ENCODE results near the gene GPR37L1.
"Not testable (repeated sequence)": the region's sequence is repeated elsewhere in the genome, so short reads cannot be mapped to it uniquely, and the experiment has no call there.

Gene GPR37L1

GRCh38 chr1:202133001-202133400, 10.3 kb downstream of the GPR37L1 start:
- peak; percentile 80 for DNase-seq
- Histone ChIP-seq H3K9me3 (ENCODE audit: severe bottlenecking) (no peaks in the 10 kb centered on the region), H3K27me3 (ENCODE audit: insufficient read depth, low read depth, severe bottlenecking) (no peaks in the 10 kb centered on the region), H3K4me3 (ENCODE audit: low read depth, low read length) (no peak overlapping the region), H3K27ac (peak overlapping the region; percentile 92), H3K36me3 (peaks cover 63% of the 10 kb centered on the region)
- TF ChIP-seq CTCF (IDR thresholded peaks at IDR 0.05; ENCODE audit: low read depth, low read length) = peak; percentile 59

- Histone ChIP-seq H3K27me3 (ENCODE audit: insufficient read depth, low read depth, severe bottlenecking) (no peaks in the 10 kb centered on the region), H3K27ac (peak overlapping the region; percentile 92), H3K9me3 (ENCODE audit: severe bottlenecking) (no peaks in the 10 kb centered on the region), H3K36me3 (peaks cover 68% of the 10 kb centered on the region), H3K4me3 (ENCODE audit: low read depth, low read length) (no peak overlapping the region)
- no peak for TF ChIP-seq CTCF (IDR thresholded peaks at IDR 0.05; ENCODE audit: low read depth, low read length)
- no peak for DNase-seq
These were observed 10.8 kb downstream of the GPR37L1 start for GRCh38 chr1:202133496-202133895.

GRCh38 chr1:202133989-202134388, 11.3 kb downstream of the GPR37L1 start:
- no peak for DNase-seq
- Histone ChIP-seq H3K27ac (peak overlapping the region; percentile 92), H3K36me3 (peaks cover 70% of the 10 kb centered on the region), H3K9me3 (ENCODE audit: severe bottlenecking) (no peaks in the 10 kb centered on the region), H3K27me3 (ENCODE audit: insufficient read depth, low read depth, severe bottlenecking) (no peaks in the 10 kb centered on the region), H3K4me3 (ENCODE audit: low read depth, low read length) (no peak overlapping the region)
- no peak for TF ChIP-seq CTCF (IDR thresholded peaks at IDR 0.05; ENCODE audit: low read depth, low read length)

GRCh38 chr1:202134645-202135172, 12.0 kb downstream of the GPR37L1 start:
- no peak overlapping the region for H3K4me3 ChIP-seq (ENCODE audit: low read depth, low read length)
- no peaks in the 10 kb centered on the region for H3K27me3 ChIP-seq (ENCODE audit: insufficient read depth, low read depth, severe bottlenecking)
- peaks cover 72% of the 10 kb centered on the region for H3K36me3 ChIP-seq
- H3K9me3 ChIP-seq (ENCODE audit: severe bottlenecking) = no peaks in the 10 kb centered on the region
- no peak for DNase-seq
- TF ChIP-seq CTCF (IDR thresholded peaks at IDR 0.05; ENCODE audit: low read depth, low read length) = no peak
- peak overlapping the region; percentile 64 for H3K27ac ChIP-seq

GRCh38 chr1:202135221-202135721, 12.6 kb downstream of the GPR37L1 start:
- Histone ChIP-seq H3K27ac (peak overlapping the region; percentile 64), H3K4me3 (ENCODE audit: low read depth, low read length) (no peak overlapping the region), H3K36me3 (peaks cover 73% of the 10 kb centered on the region), H3K27me3 (ENCODE audit: insufficient read depth, low read depth, severe bottlenecking) (no peaks in the 10 kb centered on the region), H3K9me3 (ENCODE audit: severe bottlenecking) (no peaks in the 10 kb centered on the region)
- peak; percentile 98 for TF ChIP-seq CTCF (IDR thresholded peaks at IDR 0.05; ENCODE audit: low read depth, low read length)
- peak; percentile 88 for DNase-seq

GRCh38 chr1:202140833-202141232, 18.1 kb downstream of the GPR37L1 start:
- Histone ChIP-seq H3K9me3 (ENCODE audit: severe bottlenecking) (no peaks in the 10 kb centered on the region), H3K27me3 (ENCODE audit: insufficient read depth, low read depth, severe bottlenecking) (no peaks in the 10 kb centered on the region), H3K27ac (no peak overlapping the region), H3K36me3 (peaks cover 55% of the 10 kb centered on the region), H3K4me3 (ENCODE audit: low read depth, low read length) (no peak overlapping the region)
- no peak for TF ChIP-seq CTCF (IDR thresholded peaks at IDR 0.05; ENCODE audit: low read depth, low read length)
- DNase-seq = no peak

- H3K9me3 ChIP-seq (ENCODE audit: severe bottlenecking); H3K27ac ChIP-seq; DNase-seq; H3K27me3 ChIP-seq (ENCODE audit: insufficient read depth, low read depth, severe bottlenecking); H3K4me3 ChIP-seq (ENCODE audit: low read depth, low read length): not testable (repeated sequence)
- H3K36me3 ChIP-seq = peaks cover 51% of the 10 kb centered on the region
These were observed 18.8 kb downstream of the GPR37L1 start for GRCh38 chr1:202141468-202141867.

All from WERI-Rb-1 (cell line).